ENCODE measurements around the gene ACAD9. TPM values are rescaled to one million over a fixed set of nuclear protein-coding genes. Genes with fewer than 3 reads are reported as not detected.
A peak's percentile ranks its signal among the peaks of the same experiment; 100 is the strongest.
"Not testable (repeated sequence)": the region's sequence is repeated elsewhere in the genome, so short reads cannot be mapped to it uniquely, and the experiment has no call there.

Gene ACAD9
- polyA plus RNA-seq (2014; cell fraction: cytosol; rRNA removed): 28.7 and 30.0 TPM in 2 replicates
- polyA plus RNA-seq (2014; cell fraction: nucleus; rRNA removed): 70.2 and 104 TPM in 2 replicates

DNA sequence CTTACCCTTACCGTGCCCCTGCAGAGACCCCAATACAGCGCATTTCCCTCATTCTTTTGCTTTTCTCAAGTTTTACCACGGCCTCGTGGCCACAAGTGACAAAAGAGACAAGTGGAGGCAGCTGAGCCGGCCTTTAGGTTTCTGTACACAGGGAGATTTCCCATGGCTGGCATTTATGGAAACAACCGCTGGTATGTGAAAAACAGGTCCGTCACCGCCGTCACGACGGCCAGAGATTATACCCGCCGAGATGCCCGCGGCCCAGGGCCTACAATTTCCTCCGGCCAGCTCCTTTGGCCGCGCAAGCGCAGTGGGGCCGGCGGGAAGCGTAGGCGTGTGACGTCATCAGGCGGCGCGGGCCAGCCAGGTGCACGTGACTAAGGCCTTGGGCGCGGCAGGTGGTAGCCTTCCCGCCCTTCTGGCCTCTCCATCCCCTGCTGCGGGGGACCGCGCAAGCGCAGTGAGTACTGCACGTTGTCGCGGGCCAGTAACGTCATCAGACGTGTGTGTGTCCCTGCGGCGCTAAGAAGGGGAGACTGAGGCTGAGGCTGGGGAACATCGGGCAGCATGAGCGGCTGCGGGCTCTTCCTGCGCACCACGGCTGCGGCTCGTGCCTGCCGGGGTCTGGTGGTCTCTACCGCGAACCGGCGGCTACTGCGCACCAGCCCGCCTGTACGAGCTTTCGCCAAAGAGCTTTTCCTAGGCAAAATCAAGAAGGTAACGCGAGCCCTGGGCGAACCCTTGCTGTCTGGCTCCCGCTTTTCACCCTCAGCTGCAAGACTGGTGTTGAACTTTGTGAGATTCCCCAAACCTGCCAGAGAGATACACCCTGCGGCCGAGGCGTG, at the start of gene ACAD9:
TSS of gene ACAD9 (plus strand) at position 496 of the 845 bp plus-strand sequence. CDS start at position 568, 72 bp downstream.
- DNase-seq (ENCODE audit: low spot score): peak; percentile 98

DNA sequence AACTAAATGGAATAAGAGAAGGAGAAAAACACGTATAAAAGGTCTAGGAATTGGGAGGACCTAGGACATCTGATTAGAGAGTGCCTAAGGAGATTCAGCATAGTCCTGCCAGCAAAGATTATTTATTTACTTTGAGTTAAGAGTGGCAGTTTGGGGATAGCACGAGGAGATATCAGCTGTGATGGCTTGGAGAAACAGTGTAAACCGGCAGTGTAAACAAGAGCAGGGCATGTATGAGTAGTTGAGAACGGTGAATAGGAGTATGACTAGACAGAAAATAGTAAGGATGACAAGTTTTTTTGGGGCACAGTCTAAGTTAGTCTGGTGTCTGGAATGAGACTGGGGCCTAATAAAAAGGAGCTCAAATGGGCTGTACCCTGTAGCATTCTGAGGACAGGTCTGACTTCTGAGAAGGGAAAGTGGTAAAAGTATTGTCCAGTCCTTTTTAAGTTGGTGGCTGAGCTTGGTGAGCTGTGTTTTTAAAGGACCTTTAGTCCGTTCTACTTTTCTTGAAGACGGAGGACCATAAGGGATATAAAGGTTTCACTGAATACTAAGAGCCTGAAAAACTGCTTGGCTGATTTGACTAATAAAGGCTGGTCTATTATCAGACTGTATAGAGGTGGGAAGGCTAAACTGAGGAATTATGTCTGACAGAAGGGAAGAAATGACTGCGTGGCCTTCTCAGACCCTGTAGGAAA, 49.3 kb upstream of the ACAD9 start:
- not testable (repeated sequence) for DNase-seq (ENCODE audit: low spot score)

DNA sequence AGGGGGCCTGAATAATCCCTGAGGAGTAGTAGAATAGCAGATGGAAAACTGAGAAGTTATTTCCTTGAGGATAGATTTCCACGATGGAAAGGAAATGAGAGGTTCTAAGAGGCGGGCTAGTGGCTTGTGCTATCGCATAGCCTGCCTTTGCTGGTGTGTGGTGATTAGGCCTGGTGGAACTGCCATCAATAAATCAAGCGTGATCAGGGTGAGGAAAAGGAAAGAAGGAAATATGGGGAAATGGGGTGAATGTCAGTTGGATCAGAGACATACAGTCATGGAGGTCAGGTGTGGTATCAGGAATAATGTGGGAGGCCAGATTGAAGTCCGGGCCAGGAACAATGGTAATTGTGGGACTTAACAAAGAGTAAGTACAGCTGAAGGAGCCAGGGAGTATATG, 48.7 kb upstream of the ACAD9 start:
- DNase-seq (ENCODE audit: low spot score): not testable (repeated sequence)

DNA sequence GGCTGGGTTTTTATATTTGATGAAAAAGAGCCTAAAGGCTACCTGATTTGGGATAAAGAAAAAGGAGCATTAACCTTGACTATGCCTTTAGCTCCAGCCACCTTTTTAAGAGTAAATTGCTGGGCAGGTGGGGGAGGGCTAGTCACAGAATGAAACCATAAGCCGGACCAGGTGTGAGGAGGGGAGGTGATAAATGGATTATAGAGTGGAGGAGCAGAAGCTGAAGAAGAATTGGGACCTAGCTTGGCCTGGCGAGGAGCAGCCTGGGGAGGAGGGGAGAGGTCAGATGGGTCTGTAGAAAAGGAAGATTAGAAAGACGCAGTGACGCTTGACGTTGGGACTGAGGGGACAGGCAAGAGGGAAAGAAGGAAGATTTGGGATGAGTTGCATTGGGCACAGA, 46.4 kb upstream of the ACAD9 start:
- DNase-seq (ENCODE audit: low spot score): not testable (repeated sequence)

DNA sequence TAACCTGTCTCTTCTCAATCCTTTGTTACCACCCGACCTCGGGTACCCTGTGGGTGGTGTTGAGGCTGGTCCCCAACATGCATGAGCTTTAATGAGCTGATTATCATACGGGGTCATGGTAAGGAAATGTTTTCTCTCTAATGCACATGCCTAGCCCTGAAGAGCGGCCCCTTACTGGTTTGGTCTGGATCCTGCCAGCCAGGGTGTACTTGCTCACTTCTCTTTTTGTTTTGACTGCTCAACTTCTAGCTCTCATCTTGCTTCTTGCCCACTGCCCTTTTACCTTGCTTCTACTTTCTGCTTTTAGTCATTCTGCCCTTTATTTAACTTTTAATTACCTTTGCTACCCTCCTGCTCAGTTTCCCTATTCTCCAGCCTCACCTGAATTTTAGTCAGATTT, 44.3 kb upstream of the ACAD9 start:
- DNase-seq (ENCODE audit: low spot score): no peak

DNA sequence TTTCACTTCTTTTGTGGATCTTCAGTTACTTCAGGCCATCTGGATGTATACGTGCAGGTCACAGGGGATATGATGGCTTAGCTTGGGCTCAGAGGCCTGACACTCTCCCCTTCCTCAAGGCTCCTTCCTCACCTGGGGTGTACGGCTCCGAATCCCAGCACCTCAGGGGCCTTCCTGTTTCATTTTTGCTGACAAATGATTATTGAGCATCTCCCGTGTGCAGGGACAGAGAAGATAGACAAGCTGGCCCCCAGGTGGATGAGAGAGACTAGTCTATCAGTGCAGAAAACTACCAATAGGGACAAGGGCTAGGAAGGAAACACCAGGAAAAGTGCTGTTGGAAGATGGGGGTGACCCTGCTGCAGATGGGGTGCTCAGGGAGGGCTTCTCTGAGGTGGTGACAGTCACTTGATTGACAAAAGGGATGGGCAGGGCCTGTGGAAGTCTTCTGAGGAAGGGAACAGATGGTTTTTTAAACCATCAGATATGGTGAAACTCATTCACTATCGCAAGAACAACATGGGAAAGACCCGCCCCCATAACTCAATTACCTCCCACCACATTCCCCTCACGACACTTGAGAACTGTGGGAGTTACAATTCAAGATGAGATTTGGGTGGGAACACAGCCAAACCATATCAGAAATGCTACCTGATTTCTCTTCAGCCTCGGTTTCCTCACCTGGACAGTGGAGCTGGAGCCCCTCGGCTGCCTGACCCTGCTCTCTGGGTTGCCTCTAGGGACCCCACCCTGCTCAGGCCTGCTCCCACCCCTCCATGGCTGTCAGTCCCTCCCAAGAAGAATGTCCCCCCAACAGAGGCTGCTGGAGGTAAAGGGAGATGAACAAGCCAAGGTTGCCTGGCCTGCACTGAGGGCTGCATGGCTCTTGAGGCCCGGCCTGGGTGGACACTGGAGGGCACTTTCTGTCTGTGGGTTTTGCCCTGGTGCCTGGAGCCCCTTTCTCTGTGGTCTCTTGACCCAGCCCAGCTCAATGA, 37.2 kb upstream of the ACAD9 start:
- DNase-seq (ENCODE audit: low spot score): peak; percentile 66

DNA sequence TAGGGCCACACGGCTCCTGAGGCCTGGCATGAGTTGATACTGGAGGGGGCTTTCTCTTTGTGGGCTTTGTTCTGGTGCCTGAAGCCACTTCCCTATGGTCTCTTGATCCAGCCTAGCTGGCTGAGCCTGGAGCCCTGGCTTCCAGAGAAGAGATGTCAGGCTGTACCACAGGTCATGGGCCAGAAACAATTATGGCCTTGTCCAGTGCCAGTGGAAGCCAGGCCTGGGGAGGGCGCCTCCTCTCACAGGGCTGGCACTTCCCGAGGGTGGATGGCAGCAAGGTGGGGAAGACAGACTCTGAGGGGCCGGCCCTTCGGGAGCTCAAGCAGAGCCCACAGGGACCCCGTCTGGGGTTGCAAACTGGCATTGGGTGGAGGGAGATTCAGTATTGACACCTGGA, 34.9 kb upstream of the ACAD9 start:
- no peak for DNase-seq (ENCODE audit: low spot score)

DNA sequence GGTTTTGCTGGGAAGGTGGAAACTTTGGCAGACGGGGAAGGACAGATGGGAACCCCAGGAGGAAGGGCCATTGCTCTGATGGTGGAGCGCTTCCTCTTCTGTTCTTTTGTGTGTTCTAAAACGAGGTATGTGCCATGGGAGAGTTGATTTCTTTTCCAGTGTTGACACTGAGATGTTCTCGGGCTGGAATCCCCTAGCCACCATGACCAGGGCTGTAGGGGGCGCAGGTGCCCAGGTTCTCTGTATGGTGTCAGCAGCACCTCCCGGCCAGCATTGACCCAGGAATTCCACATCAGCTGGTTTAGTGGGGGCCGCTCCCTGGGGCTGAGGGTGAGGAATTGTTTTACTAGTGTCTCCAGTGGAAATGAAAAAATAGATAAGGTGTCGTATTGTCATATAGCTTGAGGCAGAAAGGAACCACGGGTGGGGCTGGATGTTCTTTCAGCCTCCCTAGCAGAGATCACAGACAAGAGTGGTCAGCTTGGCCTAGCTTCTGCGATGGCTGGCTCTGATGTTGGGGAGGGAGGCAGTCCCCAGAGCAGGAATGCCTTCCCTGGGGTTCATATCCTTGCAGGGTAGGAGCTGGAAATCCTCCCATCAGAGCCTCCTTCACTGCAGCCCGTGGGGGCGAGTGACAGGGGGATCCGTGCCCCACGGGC, 34.2 kb upstream of the ACAD9 start:
- DNase-seq (ENCODE audit: low spot score): peak; percentile 37

DNA sequence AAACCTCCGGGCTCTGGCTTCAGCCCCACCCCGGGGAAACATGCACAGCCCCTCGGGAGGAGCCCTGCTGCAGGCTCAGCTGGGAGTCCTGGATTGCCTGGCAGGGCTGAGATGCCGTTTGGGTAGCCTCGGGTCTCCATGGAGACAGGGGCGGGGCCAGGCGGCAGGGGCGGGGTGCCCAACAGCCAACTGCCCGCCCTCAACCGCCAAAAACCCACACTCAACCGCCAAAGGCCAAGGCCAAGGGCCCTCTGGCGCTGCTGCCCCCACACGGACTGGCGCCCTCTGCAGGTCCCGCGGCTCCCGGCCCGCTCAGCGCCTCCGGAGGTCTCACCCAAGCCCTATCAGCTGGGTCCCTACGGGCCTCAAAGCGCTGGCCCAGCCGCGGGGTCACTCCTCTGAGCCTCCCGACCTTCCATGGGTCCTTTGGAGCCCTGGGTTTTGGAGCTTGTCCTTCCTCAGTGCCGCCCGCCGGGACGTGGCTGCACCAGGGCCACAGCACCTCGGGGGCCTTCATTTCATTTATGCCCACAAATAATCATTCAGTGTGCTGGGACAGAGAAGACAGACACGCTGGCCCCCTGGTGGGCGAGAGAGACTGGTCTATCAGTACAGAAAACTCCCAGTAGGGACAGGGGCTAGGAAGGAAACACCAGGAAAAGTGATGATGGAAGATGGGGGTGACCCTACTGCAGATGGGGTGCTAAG, 33.5 kb upstream of the ACAD9 start:
- peak; percentile 90 for DNase-seq (ENCODE audit: low spot score)

DNA sequence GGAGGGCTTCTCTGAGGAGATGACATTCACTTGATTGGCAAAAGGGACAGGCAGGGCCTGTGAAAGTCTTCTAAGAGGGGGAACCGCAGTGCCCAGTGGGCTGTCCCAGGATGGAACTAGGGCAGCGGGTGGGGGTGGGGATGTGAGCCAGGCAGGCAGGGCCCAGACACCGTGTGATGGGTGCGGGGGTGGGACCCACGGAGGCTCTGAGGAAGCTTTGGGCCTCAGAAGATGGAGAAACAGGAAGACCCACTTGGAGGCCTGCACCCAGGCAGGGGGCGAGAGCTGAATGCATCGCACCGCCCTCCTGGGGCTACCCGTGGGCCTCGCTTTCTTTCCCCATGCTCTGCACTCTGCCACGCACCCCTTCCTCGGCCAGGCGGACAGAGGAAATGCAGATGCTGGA, 32.9 kb upstream of the ACAD9 start:
- peak; percentile 62 for DNase-seq (ENCODE audit: low spot score)

DNA sequence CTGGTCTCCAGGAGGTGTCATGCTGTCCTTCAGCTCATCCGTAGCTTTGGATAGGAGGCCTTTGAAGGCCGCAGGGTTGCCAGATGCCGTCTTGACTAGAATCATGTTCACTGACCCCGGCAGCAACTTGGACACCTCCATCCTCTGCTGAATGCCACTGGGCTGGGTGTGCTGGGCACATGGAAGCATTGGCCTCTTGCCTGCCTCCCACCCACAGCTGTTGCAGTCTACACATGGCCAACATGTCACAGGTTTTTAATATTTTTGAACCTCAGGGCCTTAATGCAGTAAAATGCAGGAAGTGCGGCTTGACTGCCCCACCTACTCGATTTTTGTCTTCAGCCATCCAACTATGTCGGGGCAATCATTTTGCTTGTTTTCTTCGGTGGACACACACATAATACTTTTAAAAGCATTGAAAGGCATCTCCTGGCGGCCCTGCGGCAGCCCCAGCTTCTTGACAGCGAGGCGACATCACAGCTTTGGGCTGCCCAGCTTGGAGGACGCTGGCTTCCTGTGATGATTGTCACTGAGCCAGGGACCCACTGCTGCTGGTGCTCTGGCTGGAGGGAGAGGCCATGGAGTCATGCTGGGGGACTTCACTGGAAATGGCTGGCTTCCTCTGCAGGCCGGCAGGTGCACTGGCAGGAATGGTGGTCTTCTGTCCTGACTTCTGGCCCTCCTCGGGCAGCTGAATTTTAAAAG, 31.6 kb upstream of the ACAD9 start:
- no peak for DNase-seq (ENCODE audit: low spot score)

DNA sequence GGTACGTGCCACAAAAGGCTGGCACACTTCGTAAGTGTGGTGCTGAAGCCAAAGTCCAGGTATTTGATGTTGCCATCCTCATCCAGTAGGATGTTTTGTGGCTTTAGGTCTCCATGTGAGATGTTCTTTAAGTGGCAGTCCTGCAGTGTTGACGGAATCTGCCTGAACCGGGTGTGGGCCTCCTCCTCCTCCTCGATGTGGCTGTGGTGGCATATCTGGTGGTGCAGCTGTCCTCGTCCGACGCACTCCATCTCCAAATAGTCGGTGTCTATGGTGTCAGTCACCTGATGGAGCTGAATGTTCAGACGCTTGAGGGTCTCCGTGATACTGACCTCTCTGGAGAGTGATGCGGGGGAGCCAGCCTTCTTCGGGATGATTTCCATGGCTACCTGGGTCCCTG, 30.5 kb upstream of the ACAD9 start:
- no peak for DNase-seq (ENCODE audit: low spot score)

DNA sequence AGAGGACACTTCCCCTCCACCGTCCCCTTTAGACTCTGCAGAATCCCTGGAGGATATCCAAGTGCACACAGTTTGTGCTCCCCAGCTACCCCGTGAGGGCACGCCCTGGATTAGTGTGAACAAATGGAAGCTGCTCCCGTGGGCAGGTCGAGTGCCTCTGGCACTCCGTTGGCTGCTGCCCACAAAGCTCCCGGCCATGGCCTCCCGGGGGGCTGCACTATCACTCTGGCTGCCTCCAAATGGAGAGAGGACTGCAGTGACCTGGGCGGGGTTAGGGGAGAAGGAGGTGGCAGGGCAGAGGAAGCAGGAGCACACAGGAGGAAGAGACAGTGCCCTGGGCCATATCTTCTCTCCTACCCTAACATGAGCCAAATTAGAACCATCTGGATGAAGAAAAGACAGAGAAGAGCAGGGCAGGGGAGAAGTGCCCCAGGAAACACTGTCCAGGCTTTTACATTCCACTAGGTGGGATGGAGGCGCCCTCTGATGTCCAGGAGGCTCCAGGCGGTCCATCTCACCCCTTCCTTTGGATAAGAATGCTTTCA, 29.4 kb upstream of the ACAD9 start:
- DNase-seq (ENCODE audit: low spot score): peak; percentile 63

DNA sequence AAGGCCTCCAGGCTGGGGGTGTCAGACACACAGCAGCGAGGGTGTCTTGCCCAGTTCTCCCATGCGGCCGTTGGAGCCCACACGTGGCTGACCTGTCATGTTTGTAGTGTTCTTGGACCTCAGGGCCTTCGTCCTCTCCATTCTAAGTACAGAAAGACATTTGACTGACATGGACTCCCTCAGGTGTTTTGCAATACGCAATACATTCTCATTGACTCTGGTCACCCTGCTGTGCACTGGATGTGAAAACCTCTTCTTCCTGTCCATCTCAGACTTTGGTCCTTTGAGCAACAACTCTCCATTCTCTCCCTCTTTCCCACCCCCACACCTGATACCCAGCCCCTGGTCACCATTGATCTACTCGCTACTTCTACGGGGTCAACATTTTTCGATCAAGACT, 28.9 kb upstream of the ACAD9 start:
- DNase-seq (ENCODE audit: low spot score): no peak

DNA sequence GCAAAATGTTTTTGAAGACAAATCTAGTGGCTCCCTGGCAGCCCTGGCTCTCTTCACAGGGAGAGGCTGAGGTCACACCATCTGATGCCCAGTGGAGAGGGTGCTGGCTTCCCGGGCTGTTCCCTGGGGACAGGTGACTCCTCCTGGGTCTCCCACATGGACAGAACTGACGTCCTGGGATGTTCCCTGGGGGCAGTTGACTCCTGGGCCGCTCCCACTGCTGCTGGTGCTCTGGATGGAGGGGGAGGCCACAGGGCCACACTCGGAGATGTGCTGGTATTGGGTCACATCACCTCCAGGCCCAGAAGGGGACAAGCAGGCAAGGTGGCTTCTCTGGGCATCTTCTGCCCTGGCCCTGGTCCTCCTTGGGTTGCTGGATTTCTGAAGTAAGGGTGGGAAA, 27.8 kb upstream of the ACAD9 start:
- no peak for DNase-seq (ENCODE audit: low spot score)

DNA sequence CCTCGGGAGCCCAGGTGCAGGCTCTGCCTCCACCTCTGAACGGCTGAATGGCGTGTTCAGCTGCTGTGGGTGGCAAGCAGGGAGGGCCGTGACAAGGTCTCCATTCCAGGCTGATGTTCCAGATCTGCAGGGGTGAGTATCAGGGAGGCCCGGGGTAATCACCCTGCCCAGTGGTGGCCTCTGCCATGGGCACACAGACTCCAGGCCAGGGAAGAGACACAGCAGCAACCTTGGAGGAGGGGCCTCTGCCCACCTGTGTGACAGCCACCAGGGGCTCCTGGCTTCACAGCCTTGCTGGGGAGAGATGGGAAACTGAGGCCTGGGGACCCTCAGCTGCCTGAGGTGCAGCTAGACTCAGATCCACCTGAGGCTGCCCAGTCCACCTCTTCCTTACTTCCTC, 25.6 kb upstream of the ACAD9 start:
- no peak for DNase-seq (ENCODE audit: low spot score)

DNA sequence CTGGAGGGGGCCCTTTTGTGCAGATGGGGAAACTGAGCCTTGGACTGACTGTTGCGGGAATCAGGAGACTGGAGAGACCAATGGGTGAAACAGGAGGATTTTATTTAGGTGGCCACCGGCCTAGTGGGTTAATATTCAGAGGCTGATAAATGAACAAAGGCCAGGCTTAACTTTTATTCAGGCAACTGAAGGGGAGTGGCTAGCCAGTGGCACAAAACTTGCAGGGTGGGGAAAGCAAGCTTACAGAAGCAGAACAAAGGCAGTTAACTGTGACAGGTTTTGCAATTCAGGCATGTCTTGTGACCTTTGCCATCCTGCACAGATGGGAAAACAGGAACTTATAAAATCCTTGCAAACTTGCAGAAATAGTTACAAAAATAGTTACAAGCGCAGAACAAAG, 24.9 kb upstream of the ACAD9 start:
- DNase-seq (ENCODE audit: low spot score): no peak

DNA sequence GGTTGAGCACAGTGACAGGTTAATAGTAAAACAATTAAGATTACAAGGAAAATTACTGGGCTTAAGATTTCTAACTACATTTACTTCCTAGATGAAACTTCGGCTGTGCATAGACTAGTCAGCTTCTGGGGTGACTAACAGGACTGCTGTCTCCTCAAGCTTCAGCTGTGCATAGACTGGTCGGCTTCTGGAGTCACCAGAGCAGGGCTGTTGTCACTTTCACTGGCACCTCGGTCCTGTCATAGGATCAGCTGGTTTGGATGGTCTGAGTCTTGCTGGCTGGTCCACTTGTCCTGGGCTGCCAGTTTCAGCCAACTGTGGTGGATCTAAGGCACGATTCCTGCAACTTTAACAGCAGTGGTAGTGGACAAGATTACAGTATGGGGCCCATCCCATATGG, 23.9 kb upstream of the ACAD9 start:
- DNase-seq (ENCODE audit: low spot score): no peak

DNA sequence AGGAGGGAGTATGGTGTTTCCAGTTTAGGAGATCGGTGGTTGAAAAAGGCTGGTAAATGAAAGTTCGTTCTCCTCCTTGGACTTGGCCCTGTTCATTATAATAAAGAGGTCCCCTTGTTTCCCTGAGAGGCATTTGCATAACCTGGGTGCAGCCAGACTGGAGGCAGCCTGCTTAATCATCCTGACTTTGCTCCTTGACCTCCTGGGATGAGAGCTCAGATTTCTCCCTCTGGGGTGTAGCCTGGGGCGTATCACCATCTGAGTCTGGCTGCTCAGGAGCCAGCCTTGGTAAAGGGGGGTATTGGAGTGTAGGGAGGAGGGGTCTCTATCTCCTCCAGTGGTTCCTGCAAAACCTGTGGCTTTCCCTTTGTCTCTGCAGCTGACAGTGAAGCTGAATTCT, 21.3 kb upstream of the ACAD9 start:
- DNase-seq (ENCODE audit: low spot score): no peak

Data from SK-N-DZ (cell line).